Astrocyte (in vitro differentiated cells and primary cell): ENCODE measurements around the gene C17orf107. TPM values are rescaled to one million over a fixed set of nuclear protein-coding genes. Genes with fewer than 3 reads are reported as not detected.
"Not testable (repeated sequence)": the region's sequence is repeated elsewhere in the genome, so short reads cannot be mapped to it uniquely, and the experiment has no call there.

Experiments used
- DNase-seq: peaks from one replicate; pipeline ENCODE4 v3.0.0-alpha.2; 2010; ENCODE audit warnings: low read depth
- FAIRE-seq: peaks from 2 replicates; lab custom pipeline; 2011; peaks lifted over from hg19 to GRCh38; lab: Jason Lieb, UNC
- H2AFZ ChIP-seq: 2 replicates; pipeline ENCODE4 v1.6.0; 2012; ENCODE audit warnings: low read depth, low read length, inconsistent platforms
- H3K27ac ChIP-seq: 2 replicates; pipeline ENCODE4 v1.5.1; 2011; ENCODE audit warnings: low read depth, low read length, inconsistent platforms
- H3K27me3 ChIP-seq: 2 replicates; pipeline ENCODE4 v1.6.0; 2011; ENCODE audit warnings: low read length, inconsistent platforms; ENCODE audit not compliant: insufficient read depth
- H3K36me3 ChIP-seq: 2 replicates; pipeline ENCODE4 v1.5.1; 2011; ENCODE audit warnings: low read length, inconsistent platforms; ENCODE audit not compliant: insufficient read depth
- H3K4me1 ChIP-seq: 2 replicates; pipeline ENCODE4 v1.5.1; 2011; ENCODE audit warnings: low read length, inconsistent platforms; ENCODE audit not compliant: insufficient read depth
- H3K4me2 ChIP-seq: 2 replicates; pipeline ENCODE4 v1.6.0; 2012; ENCODE audit warnings: low read length, inconsistent platforms
- H3K4me3 ChIP-seq: 2 replicates; pipeline ENCODE4 v1.5.1; 2011; ENCODE audit warnings: low read depth, mild to moderate bottlenecking, low read length, inconsistent platforms; ENCODE audit not compliant: insufficient read depth
- H3K79me2 ChIP-seq: 2 replicates; pipeline ENCODE4 v1.6.0; 2012; ENCODE audit warnings: mild to moderate bottlenecking, low read length, inconsistent platforms; ENCODE audit not compliant: insufficient read depth
- H3K9ac ChIP-seq: 2 replicates; pipeline ENCODE4 v1.6.0; 2012; ENCODE audit warnings: mild to moderate bottlenecking, low read length, inconsistent platforms
- H3K9me3 ChIP-seq: 2 replicates; pipeline ENCODE4 v1.5.1; 2012; ENCODE audit warnings: low read depth, mild to moderate bottlenecking, low read length, inconsistent platforms; ENCODE audit not compliant: insufficient read depth
- H4K20me1 ChIP-seq: 2 replicates; pipeline ENCODE4 v1.6.0; 2012; ENCODE audit warnings: low read length, inconsistent platforms; ENCODE audit not compliant: insufficient read depth
- H3K27ac Mint-ChIP-seq: one replicate; pipeline ENCODE4 v1.8.0; 2021; ENCODE audit warnings: mild to moderate bottlenecking, mixed read lengths; ENCODE audit not compliant: unreplicated experiment
- H3K27me3 Mint-ChIP-seq: one replicate; pipeline ENCODE4 v1.8.0; 2021; ENCODE audit warnings: low read depth, mixed read lengths; ENCODE audit not compliant: unreplicated experiment
- H3K36me3 Mint-ChIP-seq: one replicate; pipeline ENCODE4 v1.8.0; 2021; ENCODE audit warnings: low read depth, mixed read lengths; ENCODE audit not compliant: unreplicated experiment
- H3K4me1 Mint-ChIP-seq: one replicate; pipeline ENCODE4 v1.8.0; 2021; ENCODE audit warnings: low read depth, mixed read lengths; ENCODE audit not compliant: unreplicated experiment
- H3K4me3 Mint-ChIP-seq: one replicate; pipeline ENCODE4 v1.8.0; 2021; ENCODE audit warnings: mild to moderate bottlenecking, moderate library complexity, mixed read lengths; ENCODE audit not compliant: unreplicated experiment
- H3K9me3 Mint-ChIP-seq: one replicate; pipeline ENCODE4 v1.8.0; 2021; ENCODE audit warnings: mild to moderate bottlenecking, mixed read lengths; ENCODE audit not compliant: unreplicated experiment
- EZH2 ChIP-seq: IDR thresholded peaks from 2 replicates; pipeline ENCODE4 v1.6.1; 2012; ENCODE audit warnings: mild to moderate bottlenecking, low read length, inconsistent platforms; ENCODE audit not compliant: insufficient read depth
- total RNA-seq: library from RNA; stranded (reverse); gene quantifications from 2 replicates; pipeline ENCODE4 v1.2.1, GENCODE V29; 2021
- TF ChIP-seq, protein P1 (sequence below): IDR thresholded peaks from 2 replicates; pipeline ENCODE4 v1.5.1; 2011; ENCODE audit warnings: low read depth, mild to moderate bottlenecking, inconsistent platforms, low read length, moderate library complexity; ENCODE audit not compliant: insufficient read depth

Gene C17orf107
- total RNA-seq, 1 donor from 2014 or later: 2.2 TPM

DNA sequence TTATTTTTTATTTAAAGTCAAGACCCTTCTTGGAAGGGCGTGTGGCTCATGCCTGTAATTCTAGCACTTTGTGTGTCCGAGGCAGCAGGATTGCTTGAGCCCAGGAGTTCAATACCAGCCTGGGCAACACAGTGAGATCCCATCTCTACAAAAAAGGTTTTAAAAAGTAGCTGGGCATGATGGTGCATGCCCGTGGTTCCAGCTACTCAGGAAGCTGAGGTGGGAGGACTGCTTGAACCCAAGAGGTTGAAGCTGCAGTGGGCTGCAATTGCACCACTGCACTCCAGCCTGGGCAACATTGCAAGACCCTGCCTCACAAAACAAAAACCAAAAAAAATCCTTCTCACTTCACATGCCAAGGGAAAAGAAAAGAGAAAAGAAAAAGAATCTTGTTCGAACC, 36.6 kb upstream of the C17orf107 start:
- Histone ChIP-seq H3K27me3 (no peaks in the 10 kb centered on the region), H2AFZ (no peak overlapping the region), H3K4me2 (no peak overlapping the region), H3K27ac (no peak overlapping the region), H3K9me3 (no peaks in the 10 kb centered on the region), H3K9ac (no peak overlapping the region), H4K20me1 (peaks cover 46% of the 10 kb centered on the region), H3K4me3 (no peak overlapping the region), H3K36me3 (no peaks in the 10 kb centered on the region), H3K4me1 (peaks cover 14% of the 10 kb centered on the region), H3K79me2 (peaks cover 13% of the 10 kb centered on the region)
- TF ChIP-seq, protein P1, sequence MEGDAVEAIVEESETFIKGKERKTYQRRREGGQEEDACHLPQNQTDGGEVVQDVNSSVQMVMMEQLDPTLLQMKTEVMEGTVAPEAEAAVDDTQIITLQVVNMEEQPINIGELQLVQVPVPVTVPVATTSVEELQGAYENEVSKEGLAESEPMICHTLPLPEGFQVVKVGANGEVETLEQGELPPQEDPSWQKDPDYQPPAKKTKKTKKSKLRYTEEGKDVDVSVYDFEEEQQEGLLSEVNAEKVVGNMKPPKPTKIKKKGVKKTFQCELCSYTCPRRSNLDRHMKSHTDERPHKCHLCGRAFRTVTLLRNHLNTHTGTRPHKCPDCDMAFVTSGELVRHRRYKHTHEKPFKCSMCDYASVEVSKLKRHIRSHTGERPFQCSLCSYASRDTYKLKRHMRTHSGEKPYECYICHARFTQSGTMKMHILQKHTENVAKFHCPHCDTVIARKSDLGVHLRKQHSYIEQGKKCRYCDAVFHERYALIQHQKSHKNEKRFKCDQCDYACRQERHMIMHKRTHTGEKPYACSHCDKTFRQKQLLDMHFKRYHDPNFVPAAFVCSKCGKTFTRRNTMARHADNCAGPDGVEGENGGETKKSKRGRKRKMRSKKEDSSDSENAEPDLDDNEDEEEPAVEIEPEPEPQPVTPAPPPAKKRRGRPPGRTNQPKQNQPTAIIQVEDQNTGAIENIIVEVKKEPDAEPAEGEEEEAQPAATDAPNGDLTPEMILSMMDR: no peak
- no peak for TF ChIP-seq EZH2
- H3K4me3 Mint-ChIP-seq: no peak overlapping the region
- FAIRE-seq: no peak
- H3K36me3 Mint-ChIP-seq: peaks cover 11% of the 10 kb centered on the region
- peaks cover 13% of the 10 kb centered on the region for H3K4me1 Mint-ChIP-seq
- H3K9me3 Mint-ChIP-seq: no peaks in the 10 kb centered on the region
- DNase-seq: no peak
- H3K27ac Mint-ChIP-seq: no peak overlapping the region
- no peaks in the 10 kb centered on the region for H3K27me3 Mint-ChIP-seq

DNA sequence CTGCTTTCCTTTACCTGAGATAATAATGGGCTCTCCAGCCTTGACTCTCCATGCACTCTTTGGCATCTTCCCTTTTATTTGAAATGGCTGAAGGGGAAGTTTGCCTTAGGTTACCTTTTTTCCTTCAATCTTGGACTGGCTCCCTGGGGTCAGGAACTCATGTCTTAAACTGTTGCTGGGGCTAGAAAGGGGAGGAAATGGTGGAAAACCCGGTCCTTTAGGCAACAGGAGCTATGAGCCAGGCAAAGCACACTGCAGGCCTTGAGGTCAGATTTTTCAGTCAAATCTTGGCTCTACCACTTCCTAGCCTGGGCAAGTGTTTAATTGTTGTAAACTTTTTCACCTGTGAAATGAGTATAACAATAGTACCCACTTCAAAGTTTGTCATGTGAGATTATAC, 36.0 kb upstream of the C17orf107 start:
- H3K9ac ChIP-seq: no peak overlapping the region
- no peak for TF ChIP-seq EZH2
- TF ChIP-seq, protein P1: no peak
- peaks cover 43% of the 10 kb centered on the region for H4K20me1 ChIP-seq
- no peak overlapping the region for H3K4me2 ChIP-seq
- H3K36me3 ChIP-seq: no peaks in the 10 kb centered on the region
- H2AFZ ChIP-seq: no peak overlapping the region
- H3K9me3 ChIP-seq: no peaks in the 10 kb centered on the region
- H3K4me1 Mint-ChIP-seq: peaks cover 9% of the 10 kb centered on the region
- DNase-seq (no peak), FAIRE-seq (no peak)
- H3K79me2 ChIP-seq: peaks cover 13% of the 10 kb centered on the region
- H3K27me3 ChIP-seq: no peaks in the 10 kb centered on the region
- H3K4me3 ChIP-seq: no peak overlapping the region
- no peak overlapping the region for H3K27ac Mint-ChIP-seq
- H3K27me3 Mint-ChIP-seq: no peaks in the 10 kb centered on the region
- H3K9me3 Mint-ChIP-seq: no peaks in the 10 kb centered on the region
- H3K36me3 Mint-ChIP-seq: peaks cover 11% of the 10 kb centered on the region
- H3K4me3 Mint-ChIP-seq: no peak overlapping the region
- no peak overlapping the region for H3K27ac ChIP-seq
- H3K4me1 ChIP-seq: peaks cover 9% of the 10 kb centered on the region

DNA sequence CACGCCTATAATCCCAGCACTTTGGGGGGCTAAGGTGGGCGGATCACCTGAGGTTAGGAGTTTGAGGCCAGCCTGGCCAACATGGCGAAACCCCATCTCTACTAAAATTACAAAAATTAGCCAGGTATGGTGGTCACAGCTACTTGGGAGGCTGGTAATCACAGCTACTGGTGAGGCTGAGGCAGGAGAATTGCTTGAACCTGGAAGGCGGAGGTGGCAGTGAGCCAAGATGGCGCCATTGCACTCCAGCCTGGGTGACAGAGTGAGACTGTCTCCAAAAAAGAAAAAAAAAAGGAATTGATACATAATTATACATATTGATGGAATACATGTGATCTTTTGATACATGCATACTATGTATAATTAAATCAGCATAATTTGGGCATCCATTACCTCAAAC, 31.8 kb upstream of the C17orf107 start:
- H3K27ac ChIP-seq, H3K27me3 Mint-ChIP-seq, H3K4me1 ChIP-seq, H3K27me3 ChIP-seq, H3K9me3 ChIP-seq, H3K79me2 ChIP-seq, H3K4me2 ChIP-seq, H3K4me1 Mint-ChIP-seq, H3K9me3 Mint-ChIP-seq, H3K27ac Mint-ChIP-seq, H3K36me3 ChIP-seq, FAIRE-seq, H2AFZ ChIP-seq, H3K36me3 Mint-ChIP-seq, H3K9ac ChIP-seq, DNase-seq, H3K4me3 Mint-ChIP-seq, H3K4me3 ChIP-seq: not testable (repeated sequence)
- peaks cover 28% of the 10 kb centered on the region for H4K20me1 ChIP-seq

DNA sequence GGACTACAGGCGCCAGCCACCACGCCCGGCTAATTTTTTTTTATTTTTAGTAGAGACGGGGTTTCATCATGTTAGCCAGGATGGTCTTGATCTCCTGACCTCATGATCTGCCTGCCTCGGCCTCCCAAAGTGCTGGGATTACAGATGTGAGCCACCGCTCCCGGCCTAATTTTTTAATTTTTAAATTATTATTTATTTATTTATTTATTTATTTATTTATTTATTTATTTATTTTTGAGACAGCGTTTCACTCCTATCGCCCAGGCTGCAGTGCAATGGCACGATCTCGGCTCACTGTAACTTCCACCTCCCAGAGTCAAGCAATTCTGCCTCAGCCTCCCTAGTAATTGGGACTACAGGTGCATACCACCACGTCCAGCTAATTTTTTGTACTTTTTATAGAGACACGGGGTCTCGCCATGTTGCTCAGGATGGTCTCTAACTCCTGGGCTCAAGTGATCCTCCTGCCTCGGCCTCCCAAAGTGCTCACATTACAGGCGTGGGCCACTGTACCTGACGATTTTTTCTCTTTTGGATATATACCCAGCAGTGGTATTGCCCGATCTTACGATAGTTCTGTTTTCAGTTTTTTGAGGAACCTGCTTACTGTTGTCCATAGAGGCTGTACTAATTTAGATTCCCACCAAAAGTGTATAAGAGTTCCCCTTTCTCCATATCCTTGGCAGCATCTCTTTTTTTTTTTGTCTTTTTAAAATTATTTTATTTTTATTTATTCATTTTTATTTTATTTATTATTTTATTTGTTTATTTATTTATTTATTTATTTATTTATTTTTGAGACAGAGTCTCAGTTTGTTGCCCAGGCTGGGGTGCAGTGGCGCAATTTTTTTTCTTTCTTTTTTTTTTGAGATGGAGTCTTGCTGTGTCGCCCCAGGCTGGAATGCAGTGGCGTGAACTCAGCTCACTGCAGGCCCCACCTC, 30.0 kb upstream of the C17orf107 start:
- H3K36me3 ChIP-seq, DNase-seq, FAIRE-seq: not testable (repeated sequence)

More for the DNA sequence above, 30.0 kb upstream of the C17orf107 start:
- H3K9me3 Mint-ChIP-seq, H3K4me3 Mint-ChIP-seq, H3K27me3 ChIP-seq, H3K4me1 Mint-ChIP-seq, H3K27ac ChIP-seq, H3K9me3 ChIP-seq, H3K4me3 ChIP-seq, H2AFZ ChIP-seq, H3K36me3 Mint-ChIP-seq, H3K27me3 Mint-ChIP-seq, H3K9ac ChIP-seq, H3K4me1 ChIP-seq, H3K4me2 ChIP-seq, H3K27ac Mint-ChIP-seq: not testable (repeated sequence)
- Histone ChIP-seq H4K20me1 (peaks cover 29% of the 10 kb centered on the region), H3K79me2 (peaks cover 14% of the 10 kb centered on the region)
